Suprapubic skin (tissue), 4 donors: ENCODE measurements around the gene CCSER1. TPM values are rescaled to one million over a fixed set of nuclear protein-coding genes. Genes with fewer than 3 reads are reported as not detected.
"Not testable (repeated sequence)": the region's sequence is repeated elsewhere in the genome, so short reads cannot be mapped to it uniquely, and the experiment has no call there.

Source experiments
- DNase-seq, 2 donors: peaks; one replicate each; pipeline ENCODE4 v3.0.0-alpha.2; 2019; ENCODE audit warnings: low spot score in 2 of 2
- H3K27ac ChIP-seq: fragments of 200-600 bp; sonication (generic); one replicate; pipeline ENCODE4 v1.5.1; 2019
- H3K27me3 ChIP-seq: fragments of 200-600 bp; sonication (generic); one replicate; pipeline ENCODE4 v1.5.1; 2019
- H3K36me3 ChIP-seq: fragments of 200-600 bp; sonication (generic); one replicate; pipeline ENCODE4 v1.5.1; 2019
- H3K4me1 ChIP-seq: fragments of 200-600 bp; sonication (generic); one replicate; pipeline ENCODE4 v1.5.1; 2019
- H3K4me3 ChIP-seq: fragments of 200-600 bp; sonication (generic); one replicate; pipeline ENCODE4 v1.5.1; 2019; ENCODE audit warnings: mild to moderate bottlenecking
- H3K9me3 ChIP-seq: fragments of 200-600 bp; sonication (generic); one replicate; pipeline ENCODE4 v1.5.1; 2019
- EP300 ChIP-seq: sonication (generic); formaldehyde crosslinking; IDR thresholded peaks from one replicate; pipeline ENCODE4 v1.6.1; 2017; ENCODE audit warnings: antibody characterized with exemption
- POLR2A ChIP-seq, 2 donors: fragments of 450-650 bp; IDR thresholded peaks; one replicate each; pipeline ENCODE4 v1.6.1; 2017; ENCODE audit warnings: antibody characterized with exemption in 2 of 2, mild to moderate bottlenecking in 2 of 2, moderate library complexity in 2 of 2
- POLR2AphosphoS5 ChIP-seq, 3 donors: sonication (generic); formaldehyde crosslinking; IDR thresholded peaks; one replicate each; pipeline ENCODE4 v1.6.1; 2017; ENCODE audit warnings: antibody characterized with exemption in 3 of 3
- WGBS: methylation state at CpG from one replicate; pipeline ENCODE4 v1.1.5; 2018; 5-methylcytosine and 5-hydroxymethylcytosine counted together
- total RNA-seq, 4 donors: library from RNA; depleted of rRNA; stranded (reverse); fragments of >200 nt; gene quantifications; one replicate each; pipeline ENCODE4 v1.1.0, GENCODE V29; 2016
- TF ChIP-seq, protein P1 (sequence below), 2 donors: fragments of 200-600 bp in 1 of 2; fragments of 450-650 bp in 1 of 2; sonication (generic) in 1 of 2; IDR thresholded peaks; one replicate each; pipeline ENCODE4 v1.5.1; 2016 to 2019; ENCODE audit warnings: antibody characterized with exemption in 2 of 2, mild to moderate bottlenecking in 1 of 2, moderate library complexity in 1 of 2

Gene CCSER1
- total RNA-seq, 4 donors from 2014 or later = 6.7 to 39.5 (median 11.8) TPM

DNA sequence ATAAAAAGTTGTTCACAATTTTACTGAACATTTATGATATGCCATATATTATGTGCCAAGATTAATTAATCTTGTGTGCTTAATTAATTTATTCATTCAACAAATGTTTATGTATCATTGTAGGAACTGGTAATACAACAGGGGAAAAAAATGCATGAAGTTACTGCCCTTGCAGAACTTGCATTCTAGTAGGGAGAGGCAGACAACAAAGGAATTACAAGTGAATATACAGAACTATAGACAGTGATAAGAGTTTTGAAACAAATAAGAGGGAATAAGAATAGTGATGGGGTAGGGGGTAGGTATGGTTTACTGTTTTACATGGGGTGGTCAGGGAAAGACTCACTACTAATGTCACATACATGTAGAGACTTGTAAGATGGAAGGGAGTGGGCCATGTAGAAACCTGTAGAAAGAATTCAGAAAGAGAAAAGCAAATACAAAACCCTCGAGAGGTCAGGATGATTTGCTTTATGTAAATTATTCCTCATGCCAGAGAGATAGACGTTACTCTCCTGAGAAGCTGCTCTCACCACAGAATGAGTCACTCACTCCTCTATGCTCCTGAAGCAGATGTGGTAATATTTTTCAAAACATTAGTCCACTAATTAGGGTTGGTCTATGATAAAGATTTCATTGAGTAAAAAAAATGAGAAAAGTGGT is 1321.6 kb downstream of the CCSER1 start:
- whole genome bisulfite sequencing = 35% methylated on average over 2 of the region's 2 CpGs
- Histone ChIP-seq H3K9me3 (no peaks in the 10 kb centered on the region), H3K4me3 (no peak overlapping the region), H3K27me3 (no peaks in the 10 kb centered on the region), H3K27ac (no peak overlapping the region), H3K36me3 (no peaks in the 10 kb centered on the region), H3K4me1 (no peaks in the 10 kb centered on the region)
- DNase-seq = no peak
- TF ChIP-seq POLR2AphosphoS5 (IDR thresholded peaks at IDR 0.05) = no peak
- TF ChIP-seq EP300 = no peak
- no peak for TF ChIP-seq POLR2A (IDR thresholded peaks at IDR 0.05)
- TF ChIP-seq, protein P1, sequence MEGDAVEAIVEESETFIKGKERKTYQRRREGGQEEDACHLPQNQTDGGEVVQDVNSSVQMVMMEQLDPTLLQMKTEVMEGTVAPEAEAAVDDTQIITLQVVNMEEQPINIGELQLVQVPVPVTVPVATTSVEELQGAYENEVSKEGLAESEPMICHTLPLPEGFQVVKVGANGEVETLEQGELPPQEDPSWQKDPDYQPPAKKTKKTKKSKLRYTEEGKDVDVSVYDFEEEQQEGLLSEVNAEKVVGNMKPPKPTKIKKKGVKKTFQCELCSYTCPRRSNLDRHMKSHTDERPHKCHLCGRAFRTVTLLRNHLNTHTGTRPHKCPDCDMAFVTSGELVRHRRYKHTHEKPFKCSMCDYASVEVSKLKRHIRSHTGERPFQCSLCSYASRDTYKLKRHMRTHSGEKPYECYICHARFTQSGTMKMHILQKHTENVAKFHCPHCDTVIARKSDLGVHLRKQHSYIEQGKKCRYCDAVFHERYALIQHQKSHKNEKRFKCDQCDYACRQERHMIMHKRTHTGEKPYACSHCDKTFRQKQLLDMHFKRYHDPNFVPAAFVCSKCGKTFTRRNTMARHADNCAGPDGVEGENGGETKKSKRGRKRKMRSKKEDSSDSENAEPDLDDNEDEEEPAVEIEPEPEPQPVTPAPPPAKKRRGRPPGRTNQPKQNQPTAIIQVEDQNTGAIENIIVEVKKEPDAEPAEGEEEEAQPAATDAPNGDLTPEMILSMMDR (IDR thresholded peaks at IDR 0.05) = no peak

GRCh38 chr4:91454111-91454510 is 1326.9 kb downstream of the CCSER1 start:
- WGBS = 78% methylated on average over 4 of the region's 4 CpGs
- no peaks in the 10 kb centered on the region for H3K27me3 ChIP-seq
- H3K27ac ChIP-seq = no peak overlapping the region
- TF ChIP-seq POLR2AphosphoS5 (IDR thresholded peaks at IDR 0.05) (no peak), EP300 (no peak), POLR2A (IDR thresholded peaks at IDR 0.05) (no peak)
- TF ChIP-seq, protein P1 (IDR thresholded peaks at IDR 0.05) = no peak
- no peaks in the 10 kb centered on the region for H3K36me3 ChIP-seq
- H3K4me1 ChIP-seq = no peaks in the 10 kb centered on the region
- no peak overlapping the region for H3K4me3 ChIP-seq
- DNase-seq = no peak
- peaks cover 3% of the 10 kb centered on the region for H3K9me3 ChIP-seq

- not testable (repeated sequence) for DNase-seq, H3K27ac ChIP-seq, H3K27me3 ChIP-seq, H3K4me3 ChIP-seq, H3K4me1 ChIP-seq, H3K36me3 ChIP-seq, H3K9me3 ChIP-seq
- WGBS = 93% methylated on average over 5 of the region's 9 CpGs
Observed at GRCh38 chr4:91462566-91462965, 1335.4 kb downstream of the CCSER1 start.

- DNase-seq = no peak
- Histone ChIP-seq H3K4me1 (no peaks in the 10 kb centered on the region), H3K36me3 (no peaks in the 10 kb centered on the region), H3K9me3 (no peaks in the 10 kb centered on the region), H3K27me3 (no peaks in the 10 kb centered on the region), H3K4me3 (no peak overlapping the region), H3K27ac (no peak overlapping the region)
- TF ChIP-seq, protein P1 (IDR thresholded peaks at IDR 0.05) = no peak
- no peak for TF ChIP-seq EP300
- TF ChIP-seq POLR2A (IDR thresholded peaks at IDR 0.05) = no peak
- no peak for TF ChIP-seq POLR2AphosphoS5 (IDR thresholded peaks at IDR 0.05)
- 81% methylated on average over 2 of the region's 2 CpGs for WGBS
Observed at GRCh38 chr4:91470671-91471070, 1343.5 kb downstream of the CCSER1 start.

DNA sequence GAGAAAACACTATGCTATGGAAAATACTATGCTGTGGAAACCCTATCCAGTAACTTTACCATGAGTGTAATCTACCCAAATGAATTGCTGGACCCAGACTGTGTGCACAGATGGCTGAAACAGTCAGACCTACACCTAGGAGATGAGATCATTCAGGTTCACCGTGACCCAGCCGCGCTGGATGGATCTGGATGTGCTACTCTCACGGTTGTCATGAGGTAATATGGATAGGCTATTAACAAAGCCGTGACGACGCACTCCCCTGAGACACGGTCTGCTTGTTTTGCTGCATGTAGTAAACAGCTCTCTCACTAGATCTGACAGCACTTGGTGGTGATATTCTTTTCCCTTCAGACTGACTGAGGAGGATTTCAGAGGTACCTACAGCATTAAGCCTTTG is 1344.1 kb downstream of the CCSER1 start:
- no peaks in the 10 kb centered on the region for H3K36me3 ChIP-seq
- no peak overlapping the region for H3K27ac ChIP-seq
- no peaks in the 10 kb centered on the region for H3K9me3 ChIP-seq
- H3K27me3 ChIP-seq = no peaks in the 10 kb centered on the region
- H3K4me1 ChIP-seq = no peaks in the 10 kb centered on the region
- no peak for DNase-seq
- no peak overlapping the region for H3K4me3 ChIP-seq
- TF ChIP-seq POLR2AphosphoS5 (IDR thresholded peaks at IDR 0.05) = no peak
- TF ChIP-seq POLR2A (IDR thresholded peaks at IDR 0.05) = no peak
- no peak for TF ChIP-seq EP300
- TF ChIP-seq, protein P1 (IDR thresholded peaks at IDR 0.05) = no peak
- WGBS = 85% methylated on average over 8 of the region's 8 CpGs

- TF ChIP-seq POLR2A (IDR thresholded peaks at IDR 0.05) = no peak
- TF ChIP-seq, protein P1 (IDR thresholded peaks at IDR 0.05) = no peak
- TF ChIP-seq EP300 = no peak
- no peak for TF ChIP-seq POLR2AphosphoS5 (IDR thresholded peaks at IDR 0.05)
- no peaks in the 10 kb centered on the region for H3K4me1 ChIP-seq
- H3K27me3 ChIP-seq = no peaks in the 10 kb centered on the region
- no peak overlapping the region for H3K4me3 ChIP-seq
- DNase-seq = no peak
- no peak overlapping the region for H3K27ac ChIP-seq
- no peaks in the 10 kb centered on the region for H3K9me3 ChIP-seq
- H3K36me3 ChIP-seq = no peaks in the 10 kb centered on the region
- WGBS = 50% methylated on average over 4 of the region's 4 CpGs
Observed at GRCh38 chr4:91472046-91472445, 1344.9 kb downstream of the CCSER1 start.
